Measurements from ENCODE around the gene TXNDC8.

- no peak for TF ChIP-seq CTCF (IDR thresholded peaks at IDR 0.05; ENCODE audit: low read depth, low read length, poor library complexity, severe bottlenecking)
- no peak for TF ChIP-seq EZH2phosphoT487 (IDR thresholded peaks at IDR 0.05; ENCODE audit: borderline replicate concordance, low read length)
Observed at GRCh38 chr9:110255463-110256379, 81.9 kb downstream of the TXNDC8 start.
